ENCODE results near the gene RANBP3L. TPM values are rescaled to one million over a fixed set of nuclear protein-coding genes. Genes with fewer than 3 reads are reported as not detected.

Gene RANBP3L
- total and polyA plus RNA-seq, 2 of the 4 experiments (the other 2 are of a cell fraction), result not detected

DNA sequence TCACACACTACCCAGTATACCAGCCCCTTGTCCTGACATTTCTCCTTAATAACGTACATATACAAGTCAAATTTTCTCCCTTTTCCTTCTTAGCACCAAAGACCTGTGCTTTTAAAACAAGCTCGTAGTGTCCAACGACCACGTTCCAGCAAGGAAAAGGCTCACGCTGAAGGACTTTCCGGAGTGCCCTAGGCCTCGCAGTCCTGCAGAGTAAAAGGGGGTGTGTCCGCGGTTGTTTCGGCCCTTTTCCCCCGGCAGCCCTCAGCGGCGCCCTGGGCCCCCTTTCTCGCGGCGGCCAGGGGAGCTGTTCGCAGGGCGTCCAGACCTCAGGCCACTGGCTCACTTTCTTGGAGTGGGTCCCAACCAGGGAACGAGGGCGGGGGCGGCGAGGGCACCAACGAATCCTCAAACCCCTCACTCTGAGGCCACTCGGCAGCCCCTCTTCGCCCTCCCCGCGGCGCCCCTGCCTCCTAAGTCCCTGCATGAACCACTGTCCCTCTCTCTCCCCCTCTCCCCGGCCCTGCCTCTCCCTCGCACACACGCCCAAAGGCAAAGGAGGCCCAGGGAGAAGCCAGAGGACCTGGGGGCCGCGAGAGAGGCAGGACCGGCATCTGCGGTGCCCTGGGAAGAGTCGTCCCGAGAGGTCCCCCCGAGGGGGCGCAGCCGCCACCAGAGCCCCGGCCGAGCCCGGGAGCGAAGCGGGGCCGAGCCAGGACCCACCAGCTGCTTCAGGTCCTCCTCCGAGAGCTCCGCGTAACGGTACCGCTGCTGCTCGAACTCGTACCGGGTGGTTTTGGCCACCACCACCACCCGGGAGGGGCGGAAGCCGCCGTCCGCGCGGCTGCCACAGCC, 60.7 kb downstream of the RANBP3L start:
- peak overlapping the region; percentile 56; the same call in 1 of the 2 replicates for H3K23ac ChIP-seq (ENCODE audit: low read depth, low read length)
- peak overlapping the region; percentile 58; the same call in 1 of the 2 replicates for H3K56ac ChIP-seq (ENCODE audit: extremely low read depth, insufficient read depth, low read length)
- H4K20me1 ChIP-seq (ENCODE audit: insufficient read depth, low read length), result no peaks in the 10 kb centered on the region
- peak overlapping the region; percentile 91 for H3K9ac ChIP-seq (ENCODE audit: low read depth, low read length)
- no peaks in the 10 kb centered on the region for H3K9me3 ChIP-seq (ENCODE audit: control insufficient read depth, insufficient read depth, low read length)
- peak overlapping the region; percentile 49 to 69; a peak in 2 of 4 replicates for H4K8ac ChIP-seq (ENCODE audit: low read depth in 2 of 2, low read length in 2 of 2)
- CTCF ChIA-PET, result interaction anchor here (0.6 to 1.8 kb wide), 7 partner anchors 11 to 95 kb away, joined by 3 to 13 read pairs (median 3); no protein-coding TSS in a partner anchor
- 0 out of 2 replicates have a peak overlapping the region, but pooled peaks have one; percentile 7 for H2AK5ac ChIP-seq (ENCODE audit: low read depth, low read length)
- H3K27ac ChIP-seq (ENCODE audit: insufficient read depth, low read length), result peak overlapping the region; percentile 91
- dilution Hi-C loops (cut with HindIII; ENCODE audit: low sequenced_read_pairs, unreplicated experiment), result no loop called here
- peak overlapping the region; percentile 87 for H3K4me2 ChIP-seq (ENCODE audit: low read depth, low read length)
- H4K91ac ChIP-seq (ENCODE audit: insufficient read depth, low read depth, low read length), result peak overlapping the region; percentile 8
- POLR2A ChIA-PET (ENCODE audit: unreplicated experiment), result no interaction called here
- peak overlapping the region; percentile 98 for H2AFZ ChIP-seq (replicated peaks; ENCODE audit: low read length, poor library complexity)
- H2AK9ac ChIP-seq (replicated peaks; ENCODE audit: low read depth, low read length, poor library complexity), result peak overlapping the region; percentile 48
- H3K79me1 ChIP-seq (ENCODE audit: low read depth in 1 of 2, low read length in 2 of 2), result peaks cover 3 to 36% of the 10 kb centered on the region in 2 experiments; a peak in 3 of 4 replicates
- H2BK120ac ChIP-seq (ENCODE audit: low read depth, low read length), result no peak overlapping the region
- H3K14ac ChIP-seq (replicated peaks; ENCODE audit: low read depth, low read length), result peak overlapping the region; percentile 78
- H2BK20ac ChIP-seq (ENCODE audit: low read depth, low read length), result no peak overlapping the region
- intact Hi-C loops (cut with micrococcal nuclease), result loop anchor here (1.0 to 10.0 kb wide), 3 partner anchors 63 to 634 kb away; partner anchors contain the start of genes NIPBL and SKP2
- no peaks in the 10 kb centered on the region for H3K36me3 ChIP-seq (ENCODE audit: control insufficient read depth, insufficient read depth, low read length)
- peak; percentile 62 for ATAC-seq (ENCODE audit: low read depth)
- in situ Hi-C loops (cut with MboI; ENCODE audit: low sequenced_read_pairs), result no loop called here
- peak overlapping the region; percentile 89 for H2BK5ac ChIP-seq (ENCODE audit: low read depth, low read length, poor library complexity, severe bottlenecking)
- BruUV-seq (replicated peaks), result no TSS peak
- H4K5ac ChIP-seq (ENCODE audit: low read depth, low read length), result no peak overlapping the region
- 0 out of 2 replicates have a peak, but pooled peaks cover 3% of the 10 kb centered on the region for H3K9me1 ChIP-seq (ENCODE audit: insufficient read depth, low read length)
- H3K4ac ChIP-seq (ENCODE audit: low read depth, low read length), result peak overlapping the region; percentile 66
- peaks cover 4% of the 10 kb centered on the region for H3K4me1 ChIP-seq (ENCODE audit: control insufficient read depth, insufficient read depth, low read length)
- 1% methylated on average over 21 of the region's 61 CpGs; no CpG with 5 or more reads in 1 of the 2 experiments for WGBS, 2 experiments (ENCODE audit: extremely low coverage in 2 of 2, insufficient read length in 1 of 2)
- no peaks in the 10 kb centered on the region for H3K27me3 ChIP-seq (ENCODE audit: control insufficient read depth, insufficient read depth, low read length)
- H3K4me3 ChIP-seq (ENCODE audit: insufficient read depth, low read depth, low read length), result peak overlapping the region; percentile 85
- H3K18ac ChIP-seq (ENCODE audit: low read depth, low read length), result peak overlapping the region; percentile 54; the same call in 1 of the 2 replicates
- DNase-seq, result peak; percentile 59
- TF ChIP-seq MXI1 (IDR thresholded peaks at IDR 0.05; ENCODE audit: borderline replicate concordance, low read depth, low read length) (peak; percentile 41; the same call in 1 of the 2 replicates), MAFK (IDR thresholded peaks at IDR 0.05; ENCODE audit: low read depth, low read length) (no peak), POLR2A (IDR thresholded peaks at IDR 0.05; ENCODE audit: low read depth, low read length) (no peak), CTCF (conservative IDR thresholded peaks at IDR 0.05; ENCODE audit: low read depth, low read length) (no peak), NFE2L2 (IDR thresholded peaks at IDR 0.05; ENCODE audit: low read depth, low read length) (no peak), RAD21 (IDR thresholded peaks at IDR 0.05; ENCODE audit: low read length) (no peak), SMC3 (IDR thresholded peaks at IDR 0.05; ENCODE audit: low read depth, low read length) (no peak)
- no peak overlapping the region for H2BK15ac ChIP-seq (ENCODE audit: low read depth, low read length)

All from IMR-90 (cell line).